Thymus (tissue), 11 donors: ENCODE measurements around the gene GYG1. TPM values are rescaled to one million over a fixed set of nuclear protein-coding genes. Genes with fewer than 3 reads are reported as not detected.
"Not testable (repeated sequence)": the region's sequence is repeated elsewhere in the genome, so short reads cannot be mapped to it uniquely, and the experiment has no call there.

Experiments used
- DNase-seq, 9 donors: peaks; one replicate each; pipeline ENCODE4 v3.0.0-alpha.2; 2013; ENCODE audit warnings: low spot score in 9 of 9, low read depth in 6 of 9, missing footprints in 1 of 9
- H3K27ac ChIP-seq, 2 donors: one replicate each; pipeline ENCODE4 v1.5.1; 2013; ENCODE audit warnings: control low read depth in 1 of 2, low read depth in 1 of 2, low read length in 1 of 2, mild to moderate bottlenecking in 1 of 2, moderate library complexity in 1 of 2
- H3K27me3 ChIP-seq, 2 donors: one replicate each; pipeline ENCODE4 v1.5.1; 2013; ENCODE audit warnings: low read length in 1 of 2; ENCODE audit not compliant: control insufficient read depth in 2 of 2, insufficient read depth in 1 of 2
- H3K36me3 ChIP-seq, 2 donors: one replicate each; pipeline ENCODE4 v1.5.1; 2013; ENCODE audit warnings: low read length in 1 of 2, mild to moderate bottlenecking in 1 of 2, moderate library complexity in 1 of 2; ENCODE audit not compliant: control insufficient read depth in 2 of 2, insufficient read depth in 2 of 2
- H3K4me1 ChIP-seq, 2 donors: one replicate each; pipeline ENCODE4 v1.5.1; 2013; ENCODE audit warnings: low read length in 2 of 2; ENCODE audit not compliant: control insufficient read depth in 2 of 2, insufficient read depth in 2 of 2
- H3K4me3 ChIP-seq, 2 donors: one replicate each; pipeline ENCODE4 v1.5.1; 2013; ENCODE audit warnings: low read length in 2 of 2, control low read depth in 1 of 2, mild to moderate bottlenecking in 1 of 2
- H3K9me3 ChIP-seq, 2 donors: one replicate each; pipeline ENCODE4 v1.5.1; 2013; ENCODE audit warnings: low read length in 1 of 2, mild to moderate bottlenecking in 1 of 2; ENCODE audit not compliant: control insufficient read depth in 2 of 2, insufficient read depth in 1 of 2
- WGBS: extraction: QIAGEN DNeasy Blood & Tissue Kit; methylation state at CpG from one replicate; pipeline ENCODE4 v1.1.7; 2013; 5-methylcytosine and 5-hydroxymethylcytosine counted together
- polyA plus RNA-seq: library from polyadenylated mRNA; stranded (reverse); fragments of 200-250 nt; gene quantifications from one replicate; pipeline ENCODE4 v1.2.3, GENCODE V29; 2013
- total RNA-seq: library from RNA; stranded (reverse); fragments of 120-200 nt; gene quantifications from one replicate; pipeline ENCODE4 v1.2.4, GENCODE V29; 2013
- donor health status: healthy.

The GYG1 gene
- total and polyA plus RNA-seq, 2 donors = 12.7 to 38.9 TPM

DNA sequence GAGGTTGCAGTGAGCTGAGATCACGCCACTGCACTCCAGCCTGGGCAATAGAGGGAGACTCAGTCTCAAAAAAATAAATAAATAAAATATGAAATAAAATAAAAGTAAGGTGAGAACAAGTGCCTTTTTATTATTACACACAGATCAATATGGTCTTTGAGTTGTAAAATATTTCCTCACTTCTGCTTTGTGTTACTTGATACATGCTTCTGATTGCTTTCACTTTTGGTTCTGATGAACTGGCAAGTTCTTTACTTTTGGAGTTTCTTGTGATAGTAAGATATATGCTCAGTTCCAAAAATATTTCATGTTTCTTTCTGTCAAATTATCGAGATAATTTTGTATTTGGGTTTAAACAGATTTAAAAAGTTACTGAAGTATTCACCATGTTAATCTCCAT is 16.6 kb upstream of the GYG1 start:
- H3K27ac ChIP-seq = no peak overlapping the region
- no peaks in the 10 kb centered on the region for H3K4me1 ChIP-seq
- H3K27me3 ChIP-seq = no peaks in the 10 kb centered on the region
- H3K4me3 ChIP-seq = no peak overlapping the region
- WGBS = 84% methylated on average over 2 of the region's 2 CpGs
- no peaks in the 10 kb centered on the region for H3K36me3 ChIP-seq
- H3K9me3 ChIP-seq = no peaks in the 10 kb centered on the region
- no peak for DNase-seq

DNA sequence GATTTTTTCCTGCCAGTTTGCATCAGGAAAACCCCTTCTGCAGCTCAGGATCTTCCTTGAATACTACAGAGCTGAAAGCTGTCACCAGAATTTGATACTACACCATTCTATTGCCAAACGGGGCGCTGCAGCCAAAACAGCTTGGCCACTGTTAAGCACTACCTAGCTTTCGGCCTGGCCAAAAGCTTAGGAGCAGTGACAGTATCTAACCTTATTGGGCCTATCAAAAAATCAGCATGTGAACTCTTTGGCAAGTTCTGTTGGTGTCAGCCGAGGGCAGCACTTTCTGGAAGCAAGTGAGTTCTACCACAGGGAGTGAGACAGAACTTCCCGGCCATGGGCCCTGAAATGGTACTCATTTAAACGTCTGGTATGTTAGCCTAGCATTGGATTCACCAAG is 16.1 kb upstream of the GYG1 start:
- Histone ChIP-seq H3K27me3 (no peaks in the 10 kb centered on the region), H3K27ac (peak overlapping the region in 1 of 2 donors; percentile 48), H3K36me3 (no peaks in the 10 kb centered on the region), H3K4me3 (no peak overlapping the region), H3K4me1 (no peaks in the 10 kb centered on the region), H3K9me3 (no peaks in the 10 kb centered on the region)
- DNase-seq = no peak
- WGBS = 88% methylated on average over 6 of the region's 6 CpGs

DNA sequence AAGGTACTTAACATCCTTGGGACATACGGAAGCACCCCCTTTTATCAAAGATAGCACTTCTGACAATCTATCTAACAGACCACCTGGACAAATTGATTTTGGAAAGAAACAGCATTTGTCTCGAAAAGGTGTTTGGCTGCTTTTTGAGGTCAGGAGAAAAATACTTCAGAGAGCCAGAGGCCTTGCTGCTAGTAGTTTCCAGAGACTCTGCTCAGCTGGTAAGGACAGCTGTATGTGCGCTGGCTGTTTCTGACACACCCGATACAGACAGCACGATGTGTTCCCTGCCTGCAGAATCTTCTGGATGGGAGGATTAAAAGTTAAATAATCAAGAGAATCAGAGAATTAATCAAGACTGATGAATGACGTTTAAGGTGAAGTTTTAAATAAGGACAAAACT is 15.6 kb upstream of the GYG1 start:
- Histone ChIP-seq H3K27me3 (no peaks in the 10 kb centered on the region), H3K9me3 (no peaks in the 10 kb centered on the region), H3K27ac (no peak overlapping the region), H3K4me3 (no peak overlapping the region), H3K4me1 (no peaks in the 10 kb centered on the region), H3K36me3 (no peaks in the 10 kb centered on the region)
- no peak for DNase-seq
- WGBS = 94% methylated on average over 6 of the region's 6 CpGs

DNA sequence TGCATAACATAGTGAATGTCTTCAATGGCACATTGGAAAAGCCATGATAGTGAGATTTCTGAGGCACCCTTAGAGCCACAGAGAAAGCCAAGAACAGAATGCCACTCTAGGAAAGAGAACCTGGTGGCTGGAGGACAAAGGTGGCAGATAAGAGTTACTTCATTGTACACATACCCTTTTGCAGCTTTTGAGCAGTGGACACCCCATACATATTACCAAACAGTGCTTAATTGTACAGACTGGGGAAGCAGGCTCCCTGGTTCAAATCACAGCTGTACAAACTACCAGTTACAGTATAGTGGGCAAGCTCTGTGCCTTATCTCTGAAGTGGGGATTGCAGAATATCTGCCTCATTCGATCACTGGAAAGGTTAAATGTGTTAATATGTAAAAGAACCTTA is 10.1 kb upstream of the GYG1 start:
- no peak overlapping the region for H3K27ac ChIP-seq
- H3K27me3 ChIP-seq = no peaks in the 10 kb centered on the region
- WGBS = 93% methylated on average over 1 of the region's 1 CpG
- DNase-seq = no peak
- H3K36me3 ChIP-seq = no peaks in the 10 kb centered on the region
- no peaks in the 10 kb centered on the region for H3K9me3 ChIP-seq
- H3K4me3 ChIP-seq = no peak overlapping the region
- H3K4me1 ChIP-seq = no peaks in the 10 kb centered on the region

DNA sequence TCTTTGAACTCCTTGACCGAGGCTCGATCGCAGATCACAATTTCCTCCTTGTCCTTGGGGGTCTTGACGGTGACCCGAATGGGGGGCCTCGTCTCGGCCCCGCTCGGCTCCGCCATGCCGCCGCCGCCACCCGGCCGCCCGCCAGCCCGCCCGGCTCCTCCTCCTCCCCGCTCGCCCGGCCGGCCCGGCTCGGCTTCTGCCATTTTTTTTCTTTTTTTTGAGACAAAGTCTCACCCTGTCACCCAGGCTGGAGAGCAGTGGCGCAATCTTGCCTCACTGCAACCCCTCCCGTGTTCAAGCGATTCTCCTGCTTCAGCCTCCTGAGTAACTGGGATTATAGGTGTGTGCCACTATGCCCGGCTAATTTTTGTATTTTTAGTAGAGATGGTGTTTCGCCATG is 3.8 kb upstream of the GYG1 start:
- H3K27me3 ChIP-seq, DNase-seq, H3K4me3 ChIP-seq, H3K9me3 ChIP-seq, H3K27ac ChIP-seq, H3K36me3 ChIP-seq, H3K4me1 ChIP-seq: not testable (repeated sequence)
- 98% methylated on average over 29 of the region's 29 CpGs for WGBS

DNA sequence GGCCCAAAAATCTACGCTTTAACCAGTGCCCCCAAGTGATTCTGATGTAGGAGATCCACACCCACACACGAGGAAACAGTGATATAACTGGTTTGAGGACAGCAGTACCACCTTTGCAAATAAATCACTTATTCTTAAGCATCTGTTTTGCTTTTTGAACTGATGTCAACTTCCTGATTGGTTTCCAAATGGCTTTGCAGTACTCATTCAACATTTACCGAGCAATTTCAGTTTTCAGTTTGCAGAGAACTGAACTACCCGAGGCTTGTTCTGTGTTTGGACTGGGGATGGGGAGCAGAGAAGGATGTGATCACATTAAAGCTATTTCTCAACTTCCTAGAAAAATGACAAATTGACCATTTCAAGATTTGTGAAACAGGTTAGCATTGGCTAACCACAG is 1.1 kb upstream of the GYG1 start:
- H3K36me3 ChIP-seq = peaks cover 4 to 5% of the 10 kb centered on the region in 2 donors
- peaks cover 0 to 11% of the 10 kb centered on the region in 2 donors for H3K27me3 ChIP-seq
- WGBS = 61% methylated on average over 4 of the region's 4 CpGs
- no peaks in the 10 kb centered on the region for H3K9me3 ChIP-seq
- H3K4me1 ChIP-seq = peaks cover 4 to 5% of the 10 kb centered on the region in 2 donors
- no peak overlapping the region for H3K27ac ChIP-seq
- DNase-seq = peak in 1 of 9 donors; percentile 19
- H3K4me3 ChIP-seq = no peak overlapping the region

DNA sequence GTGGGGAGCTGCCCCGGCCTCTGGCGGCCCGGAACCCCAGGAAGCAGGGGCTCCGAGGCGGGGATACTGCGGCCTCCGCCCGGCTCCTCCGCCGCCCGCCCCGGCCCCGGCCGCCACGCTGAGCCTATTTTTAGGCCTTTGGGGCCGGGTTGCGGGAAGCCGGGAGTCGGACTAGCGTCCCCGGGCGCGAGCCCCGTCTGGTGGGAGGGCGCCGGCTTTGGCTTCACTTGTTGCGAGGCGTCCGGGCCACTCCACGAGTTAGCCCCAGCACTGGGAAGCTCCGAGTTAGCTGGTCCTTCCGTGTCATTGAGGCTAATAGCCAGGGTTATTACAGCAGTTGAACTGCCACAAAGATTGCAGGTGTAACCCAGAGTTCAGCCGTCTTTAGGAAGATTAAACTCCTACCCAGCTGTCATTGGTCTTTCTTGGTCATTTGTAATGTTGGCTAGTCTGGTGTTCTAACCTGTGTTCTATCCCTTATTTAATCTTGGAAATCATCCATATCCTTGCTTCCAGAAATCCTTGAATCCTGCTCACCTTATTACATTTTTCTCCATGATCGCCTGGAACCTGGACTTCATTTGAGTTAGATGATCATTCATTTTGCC is 791 bp downstream of the GYG1 start:
- Histone ChIP-seq H3K27me3 (peaks cover 0 to 11% of the 10 kb centered on the region in 2 donors), H3K27ac (peak overlapping the region in 1 of 2 donors; percentile 69), H3K9me3 (no peaks in the 10 kb centered on the region), H3K36me3 (peaks cover 5 to 11% of the 10 kb centered on the region in 2 donors), H3K4me1 (peaks cover 4 to 5% of the 10 kb centered on the region in 2 donors), H3K4me3 (peak overlapping the region; percentile 59 to 60)
- WGBS = 5% methylated on average over 34 of the region's 34 CpGs
- peak in 2 of 9 donors; percentile 5 to 11 for DNase-seq

DNA sequence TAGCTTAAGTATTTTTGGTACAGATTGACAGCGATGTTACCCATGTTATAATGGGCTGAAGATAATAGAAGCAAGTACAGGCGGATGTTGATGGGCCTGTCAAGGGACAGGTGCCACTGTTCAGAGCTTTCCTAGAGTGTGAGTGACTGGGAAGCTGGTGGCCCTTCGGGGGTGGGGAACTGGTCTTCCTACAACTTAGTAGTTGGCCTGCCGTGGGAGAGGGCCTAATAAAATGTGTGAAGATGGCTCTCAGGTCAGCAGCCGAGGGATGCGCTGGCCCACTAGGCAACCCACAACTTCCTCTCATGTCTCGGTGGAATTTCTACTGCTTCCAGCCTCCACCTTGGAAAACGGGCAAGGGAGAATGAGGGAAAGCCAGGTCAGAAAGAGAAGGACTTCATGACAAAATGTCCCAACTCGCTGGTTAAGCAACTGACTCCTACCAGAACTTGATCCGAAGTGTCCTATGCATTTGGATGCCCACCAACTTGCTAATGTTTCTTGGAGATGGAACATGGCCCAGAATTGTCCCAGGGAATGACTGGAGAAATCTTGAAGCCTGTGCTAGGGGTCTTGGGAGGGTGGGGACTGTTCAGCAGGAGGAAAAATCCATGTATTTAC is 1.4 kb downstream of the GYG1 start:
- H3K9me3 ChIP-seq = no peaks in the 10 kb centered on the region
- H3K27ac ChIP-seq = no peak overlapping the region
- H3K27me3 ChIP-seq = peaks cover 0 to 11% of the 10 kb centered on the region in 2 donors
- H3K36me3 ChIP-seq = peaks cover 5 to 11% of the 10 kb centered on the region in 2 donors
- peak overlapping the region in 1 of 2 donors; percentile 59 for H3K4me3 ChIP-seq
- WGBS = 96% methylated on average over 10 of the region's 10 CpGs
- H3K4me1 ChIP-seq = peaks cover 4 to 5% of the 10 kb centered on the region in 2 donors
- no peak for DNase-seq

DNA sequence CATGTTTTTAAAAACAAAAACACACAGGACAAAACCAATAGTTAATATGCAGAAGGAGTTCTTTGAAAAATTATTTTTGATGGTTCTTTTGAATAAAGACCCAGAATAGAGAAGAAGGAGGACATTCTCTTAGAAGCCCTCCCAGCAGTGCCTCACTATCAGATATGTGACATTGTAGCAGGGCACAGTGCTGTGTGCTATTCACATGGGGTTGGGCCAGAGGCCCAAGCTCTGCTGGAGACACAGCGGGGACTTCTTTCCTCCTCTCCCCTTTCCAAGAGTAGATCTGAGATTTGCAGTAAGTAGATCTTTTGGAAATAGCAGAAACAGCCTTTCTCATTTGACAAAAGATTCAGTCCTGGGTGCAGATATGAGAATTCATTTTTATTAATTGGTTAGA is 6.3 kb downstream of the GYG1 start:
- peaks cover 3% of the 10 kb centered on the region in 2 donors for H3K4me1 ChIP-seq

More for the DNA sequence above, 6.3 kb downstream of the GYG1 start:
- Histone ChIP-seq H3K4me3 (no peak overlapping the region), H3K9me3 (no peaks in the 10 kb centered on the region), H3K27ac (no peak overlapping the region), H3K27me3 (peaks cover 0 to 2% of the 10 kb centered on the region in 2 donors), H3K36me3 (peaks cover 8 to 11% of the 10 kb centered on the region in 2 donors)
- no peak for DNase-seq
- 98% methylated on average over 1 of the region's 1 CpG for WGBS
